Measurements from ENCODE around the gene RACK1.

Gene RACK1

GRCh38 chr5:181190711-181191525, 52.8 kb downstream of the RACK1 start:
- no peak overlapping the region for H3K9ac ChIP-seq (ENCODE audit: low read depth, low read length)
- H3K4me3 ChIP-seq (ENCODE audit: low read depth, low read length), result peak overlapping the region; percentile 87
- H3K27ac ChIP-seq (ENCODE audit: low read depth, low read length), result no peak overlapping the region
- H3K9me3 ChIP-seq (ENCODE audit: control insufficient read depth, insufficient read depth, low read length), result no peaks in the 10 kb centered on the region
- no peaks in the 10 kb centered on the region for H3K4me1 ChIP-seq (ENCODE audit: control insufficient read depth, insufficient read depth, low read length)
- no peaks in the 10 kb centered on the region for H3K36me3 ChIP-seq (ENCODE audit: control insufficient read depth, insufficient read depth, low read length)
- H3K27me3 ChIP-seq (ENCODE audit: control insufficient read depth, insufficient read depth, low read length), result peaks cover 26% of the 10 kb centered on the region

GRCh38 chr5:181189962-181190710, 53.6 kb downstream of the RACK1 start:
- Histone ChIP-seq H3K9me3 (ENCODE audit: control insufficient read depth, insufficient read depth, low read length) (peaks cover under 1% of the 10 kb centered on the region; the same call in 1 of the 2 replicates), H3K27ac (ENCODE audit: low read depth, low read length) (no peak overlapping the region), H3K9ac (ENCODE audit: low read depth, low read length) (no peak overlapping the region), H3K27me3 (ENCODE audit: control insufficient read depth, insufficient read depth, low read length) (peaks cover 26% of the 10 kb centered on the region), H3K4me1 (ENCODE audit: control insufficient read depth, insufficient read depth, low read length) (no peaks in the 10 kb centered on the region), H3K4me3 (ENCODE audit: low read depth, low read length) (peak overlapping the region; percentile 87), H3K36me3 (ENCODE audit: control insufficient read depth, insufficient read depth, low read length) (no peaks in the 10 kb centered on the region)

GRCh38 chr5:181189363-181189961, 54.2 kb downstream of the RACK1 start:
- H3K27me3 ChIP-seq (ENCODE audit: control insufficient read depth, insufficient read depth, low read length), result peaks cover 26% of the 10 kb centered on the region
- H3K27ac ChIP-seq (ENCODE audit: low read depth, low read length), result no peak overlapping the region
- H3K4me3 ChIP-seq (ENCODE audit: low read depth, low read length), result peak overlapping the region; percentile 87
- H3K36me3 ChIP-seq (ENCODE audit: control insufficient read depth, insufficient read depth, low read length), result no peaks in the 10 kb centered on the region
- peaks cover 4% of the 10 kb centered on the region; the same call in 1 of the 2 replicates for H3K9me3 ChIP-seq (ENCODE audit: control insufficient read depth, insufficient read depth, low read length)
- H3K9ac ChIP-seq (ENCODE audit: low read depth, low read length), result no peak overlapping the region
- no peaks in the 10 kb centered on the region for H3K4me1 ChIP-seq (ENCODE audit: control insufficient read depth, insufficient read depth, low read length)

- Histone ChIP-seq H3K9me3 (ENCODE audit: control insufficient read depth, insufficient read depth, low read length) (peaks cover 4% of the 10 kb centered on the region; the same call in 1 of the 2 replicates), H3K27me3 (ENCODE audit: control insufficient read depth, insufficient read depth, low read length) (peaks cover 26% of the 10 kb centered on the region), H3K4me1 (ENCODE audit: control insufficient read depth, insufficient read depth, low read length) (no peaks in the 10 kb centered on the region), H3K4me3 (ENCODE audit: low read depth, low read length) (peak overlapping the region; percentile 87), H3K27ac (ENCODE audit: low read depth, low read length) (no peak overlapping the region), H3K36me3 (ENCODE audit: control insufficient read depth, insufficient read depth, low read length) (no peaks in the 10 kb centered on the region), H3K9ac (ENCODE audit: low read depth, low read length) (no peak overlapping the region)
Measured at GRCh38 chr5:181188700-181189362, 54.9 kb downstream of the RACK1 start.

GRCh38 chr5:181187500-181188213, 56.0 kb downstream of the RACK1 start:
- Histone ChIP-seq H3K9me3 (ENCODE audit: control insufficient read depth, insufficient read depth, low read length) (peaks cover 4% of the 10 kb centered on the region; the same call in 1 of the 2 replicates), H3K36me3 (ENCODE audit: control insufficient read depth, insufficient read depth, low read length) (no peaks in the 10 kb centered on the region), H3K4me1 (ENCODE audit: control insufficient read depth, insufficient read depth, low read length) (no peaks in the 10 kb centered on the region), H3K4me3 (ENCODE audit: low read depth, low read length) (peak overlapping the region; percentile 87), H3K27ac (ENCODE audit: low read depth, low read length) (no peak overlapping the region), H3K9ac (ENCODE audit: low read depth, low read length) (peak overlapping the region; percentile 35), H3K27me3 (ENCODE audit: control insufficient read depth, insufficient read depth, low read length) (peaks cover 26% of the 10 kb centered on the region)

GRCh38 chr5:181186986-181187499, 56.7 kb downstream of the RACK1 start:
- Histone ChIP-seq H3K9ac (ENCODE audit: low read depth, low read length) (peak overlapping the region; percentile 11; the same call in 1 of the 2 replicates), H3K9me3 (ENCODE audit: control insufficient read depth, insufficient read depth, low read length) (peaks cover 4% of the 10 kb centered on the region; the same call in 1 of the 2 replicates), H3K36me3 (ENCODE audit: control insufficient read depth, insufficient read depth, low read length) (no peaks in the 10 kb centered on the region), H3K4me3 (ENCODE audit: low read depth, low read length) (peak overlapping the region; percentile 87), H3K4me1 (ENCODE audit: control insufficient read depth, insufficient read depth, low read length) (no peaks in the 10 kb centered on the region), H3K27ac (ENCODE audit: low read depth, low read length) (no peak overlapping the region), H3K27me3 (ENCODE audit: control insufficient read depth, insufficient read depth, low read length) (peaks cover 26% of the 10 kb centered on the region)
